Measurements from ENCODE around the gene SNX24. TPM values are rescaled to one million over a fixed set of nuclear protein-coding genes. Genes with fewer than 3 reads are reported as not detected.
"Not testable (repeated sequence)": the region's sequence is repeated elsewhere in the genome, so short reads cannot be mapped to it uniquely, and the experiment has no call there.

SNX24 gene
- total RNA-seq, 1 donor from 2014 or later: 16.2 TPM

- no peak for DNase-seq (ENCODE audit: extremely low read depth, low read depth, low spot score)
Measured at GRCh38 chr5:122957457-122957856, 112.0 kb downstream of the SNX24 start.

GRCh38 chr5:122959740-122960445, 114.5 kb downstream of the SNX24 start:
- no peak for DNase-seq (ENCODE audit: extremely low read depth, low read depth, low spot score)

DNA sequence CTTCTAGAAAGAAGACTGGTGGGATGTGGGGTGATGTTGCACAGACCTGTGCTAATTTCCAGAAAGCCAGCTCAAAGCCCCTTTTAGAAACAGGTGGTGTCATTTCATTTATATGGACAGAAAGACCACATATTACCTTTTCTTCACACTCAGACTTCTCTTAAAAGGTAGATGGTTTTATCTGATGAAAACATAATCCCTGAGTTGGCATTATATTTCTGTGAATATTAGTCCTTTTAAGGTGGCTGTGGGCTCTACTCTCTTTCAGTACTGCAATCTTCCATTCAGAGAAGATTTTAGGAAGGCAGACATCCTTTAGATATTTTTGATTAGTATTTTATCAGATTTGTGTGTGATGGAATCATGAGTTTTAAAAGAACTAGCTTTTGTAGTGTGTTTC, 117.9 kb downstream of the SNX24 start:
- no peak for DNase-seq (ENCODE audit: extremely low read depth, low read depth, low spot score)

DNA sequence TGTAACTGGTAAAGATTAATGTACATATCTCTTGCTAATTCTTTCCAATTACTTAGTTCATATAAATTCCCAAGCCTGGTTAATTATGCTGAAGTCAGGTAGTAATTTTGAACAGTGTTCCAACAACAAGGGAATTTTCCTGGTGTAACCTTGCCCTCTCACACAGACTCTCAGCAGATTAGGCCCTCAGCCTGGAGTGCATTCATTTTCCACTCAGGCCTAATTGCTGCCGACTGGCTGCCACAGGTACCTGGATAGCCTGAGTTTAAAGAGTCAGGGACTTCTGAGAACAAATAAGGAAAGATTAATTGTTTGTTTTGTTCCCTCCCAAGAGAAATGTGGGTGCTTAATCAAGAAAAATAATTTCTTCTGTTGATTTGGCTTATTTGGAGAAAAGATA, 119.7 kb downstream of the SNX24 start:
- DNase-seq (ENCODE audit: extremely low read depth, low read depth, low spot score): no peak

DNA sequence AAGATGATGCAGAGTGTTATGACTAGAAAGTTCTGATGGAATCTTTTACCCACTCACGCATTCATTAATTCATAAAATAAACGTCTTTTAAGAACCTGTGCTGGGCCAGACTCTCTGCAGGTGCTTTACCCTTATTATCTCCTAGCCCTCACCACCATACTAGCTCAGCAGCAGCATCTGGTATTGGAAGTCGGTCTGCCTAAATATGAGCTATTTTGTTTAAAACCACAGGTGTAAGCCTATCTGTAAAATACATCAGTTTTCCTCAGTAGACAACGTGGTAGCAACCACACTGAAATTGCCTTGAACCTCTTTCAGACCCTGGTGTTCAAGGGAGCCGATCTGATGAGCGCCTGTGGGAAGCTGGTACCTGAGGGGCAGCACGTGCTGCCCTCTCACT, 121.7 kb downstream of the SNX24 start:
- no peak for DNase-seq (ENCODE audit: extremely low read depth, low read depth, low spot score)

- no peak for DNase-seq (ENCODE audit: extremely low read depth, low read depth, low spot score)
Measured at GRCh38 chr5:122967625-122968024, 122.2 kb downstream of the SNX24 start.

GRCh38 chr5:122968056-122968455, 122.6 kb downstream of the SNX24 start:
- DNase-seq (ENCODE audit: extremely low read depth, low read depth, low spot score): not testable (repeated sequence)

DNA sequence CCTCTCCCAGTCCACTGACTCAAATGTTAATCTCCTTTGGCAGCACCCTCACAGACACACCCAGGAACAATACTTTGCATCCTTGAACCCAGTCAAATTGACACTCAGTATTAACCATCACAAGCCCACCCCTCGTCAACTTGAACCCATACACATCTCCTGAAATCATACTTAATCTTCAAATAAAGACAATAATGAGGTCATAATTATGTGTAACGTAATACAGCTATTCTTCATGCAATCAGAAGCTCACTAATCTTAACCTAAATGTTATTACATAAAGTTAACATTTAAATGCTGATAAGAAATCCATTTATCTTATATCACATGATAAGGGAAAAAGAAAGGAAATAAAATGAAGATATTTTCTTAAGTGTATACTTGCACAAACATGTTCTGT, 125.9 kb downstream of the SNX24 start:
- no peak for DNase-seq (ENCODE audit: extremely low read depth, low read depth, low spot score)

- DNase-seq (ENCODE audit: extremely low read depth, low read depth, low spot score): no peak
Measured at GRCh38 chr5:122972877-122973276, 127.5 kb downstream of the SNX24 start.

DNA sequence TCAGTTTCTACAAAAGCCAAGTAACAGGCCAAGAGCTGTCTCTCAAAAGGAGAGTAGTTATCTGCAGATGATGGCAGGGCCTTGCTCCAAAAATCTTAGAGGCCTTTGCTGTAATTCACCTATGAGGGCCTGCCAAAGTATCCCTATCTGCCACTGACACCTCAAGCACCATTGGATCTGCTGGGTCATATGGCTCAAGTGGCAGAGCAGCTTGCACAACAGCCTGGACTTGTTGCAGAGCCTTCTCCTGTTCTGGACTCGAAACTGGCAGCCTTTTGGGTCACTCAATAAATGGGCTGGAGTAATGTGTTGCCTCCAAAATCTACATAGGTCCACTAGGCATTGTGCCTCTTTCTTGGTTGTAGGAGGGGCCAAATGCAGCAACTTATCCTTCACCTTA, 128.3 kb downstream of the SNX24 start:
- DNase-seq (ENCODE audit: extremely low read depth, low read depth, low spot score): not testable (repeated sequence)

DNA sequence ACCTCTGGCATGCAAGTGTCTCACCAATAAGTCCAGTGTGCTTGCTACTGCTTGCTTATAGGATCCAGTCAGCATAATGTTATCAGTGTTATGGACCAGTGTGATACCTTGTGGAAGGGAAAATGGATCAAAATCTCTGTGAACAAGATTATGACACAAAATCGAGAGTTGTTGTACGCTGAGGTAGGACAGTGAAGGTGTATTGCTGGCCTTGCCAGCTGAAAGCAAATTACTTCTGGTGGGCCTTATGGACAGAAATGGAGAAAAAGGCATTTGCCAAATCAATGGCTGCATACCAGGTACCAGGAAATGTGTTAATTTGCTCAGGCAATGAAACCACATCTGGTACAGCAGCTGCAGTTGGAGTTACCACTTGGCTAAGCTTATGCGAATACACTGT, 128.8 kb downstream of the SNX24 start:
- not testable (repeated sequence) for DNase-seq (ENCODE audit: extremely low read depth, low read depth, low spot score)

GRCh38 chr5:122977319-122977718, 131.9 kb downstream of the SNX24 start:
- no peak for DNase-seq (ENCODE audit: extremely low read depth, low read depth, low spot score)

- DNase-seq (ENCODE audit: extremely low read depth, low read depth, low spot score): no peak
Measured at GRCh38 chr5:122978068-122978467, 132.7 kb downstream of the SNX24 start.

DNA sequence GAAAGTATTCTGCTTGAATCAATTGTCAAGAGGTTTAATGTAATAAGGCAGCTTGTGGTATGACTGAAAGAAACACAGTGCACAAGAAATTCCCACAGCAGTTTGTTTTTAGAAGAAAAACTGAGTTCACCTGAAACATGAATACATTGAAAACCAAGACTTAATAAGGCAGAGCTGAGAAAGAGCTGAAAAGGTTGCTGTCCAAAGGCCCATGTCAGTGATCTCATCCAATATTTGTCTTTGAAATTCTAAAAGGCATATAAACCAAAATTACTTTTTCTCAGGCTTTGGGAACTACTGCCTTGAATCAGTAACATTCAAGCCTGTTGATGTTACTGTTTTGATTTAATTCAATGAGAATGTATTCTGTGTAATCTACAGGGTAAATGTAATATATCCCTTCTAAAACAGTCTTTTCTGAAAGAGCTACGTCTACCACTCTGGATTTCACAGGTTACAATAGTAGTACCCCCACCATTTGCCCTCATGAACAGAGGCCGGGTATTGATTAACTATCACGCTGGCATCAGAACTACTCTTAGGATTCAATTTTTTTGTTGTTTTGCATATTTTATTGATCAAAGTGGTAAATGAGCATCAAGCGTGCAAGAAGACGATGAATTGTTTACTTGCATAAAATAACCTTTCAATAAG, 133.4 kb downstream of the SNX24 start:
- no peak for DNase-seq (ENCODE audit: extremely low read depth, low read depth, low spot score)

DNA sequence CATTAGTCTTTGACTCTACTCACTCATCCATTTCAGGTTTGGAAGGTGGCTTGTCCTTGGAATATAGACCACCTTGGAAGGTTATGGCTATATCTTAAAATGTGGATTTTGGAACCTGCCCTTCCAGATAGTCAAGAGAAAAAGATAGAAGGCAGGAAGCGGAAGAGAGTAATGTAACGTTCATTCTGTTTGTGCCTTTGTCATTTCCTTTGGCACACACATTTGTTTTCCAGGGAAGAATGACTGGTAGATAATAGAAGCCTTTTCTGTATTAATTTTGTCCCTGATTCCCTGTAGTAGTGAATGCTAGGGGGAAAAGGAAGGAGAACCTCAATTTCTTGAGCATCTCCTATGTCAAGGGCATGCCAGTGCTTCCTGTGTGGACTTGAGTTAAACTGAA, 136.4 kb downstream of the SNX24 start:
- DNase-seq (ENCODE audit: extremely low read depth, low read depth, low spot score): no peak

DNA sequence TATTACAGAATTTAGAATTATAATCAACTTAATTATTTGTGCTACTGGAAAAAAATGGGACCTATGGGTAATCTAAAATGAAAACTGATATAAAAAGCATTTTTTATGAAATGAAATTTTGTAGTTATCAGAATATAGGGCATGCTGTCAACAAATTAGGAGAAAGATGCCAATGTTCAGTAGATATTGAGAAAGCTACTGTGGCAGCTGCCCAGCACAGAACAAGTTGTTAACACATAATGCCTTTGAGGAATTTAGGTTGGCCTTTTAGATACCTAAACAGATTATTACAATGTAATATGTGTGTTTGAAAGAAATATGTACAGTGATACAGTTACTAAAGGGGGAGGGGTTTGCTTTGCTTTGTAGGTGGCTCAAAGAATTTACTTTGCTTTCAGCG, 137.0 kb downstream of the SNX24 start:
- no peak for DNase-seq (ENCODE audit: extremely low read depth, low read depth, low spot score)

DNA sequence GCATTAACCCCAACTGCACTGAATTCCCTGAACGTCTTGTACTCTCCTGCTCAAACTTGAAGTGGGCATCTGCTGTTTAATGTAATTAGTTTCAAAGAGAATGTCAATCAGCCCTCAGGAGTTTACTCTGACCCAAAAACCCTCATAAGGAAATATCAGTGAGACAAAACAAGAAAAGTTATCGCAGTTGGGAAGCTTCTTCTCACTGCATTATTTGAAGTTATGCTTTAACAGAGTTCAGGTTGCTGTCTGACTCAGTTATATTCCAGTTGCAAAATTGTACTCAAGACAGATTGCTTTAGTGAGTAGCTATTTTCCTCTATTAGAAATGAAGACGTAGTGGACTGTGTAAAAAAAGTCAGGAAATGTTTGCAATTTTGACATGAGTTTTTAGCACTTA, 139.0 kb downstream of the SNX24 start:
- no peak for DNase-seq (ENCODE audit: extremely low read depth, low read depth, low spot score)

- DNase-seq (ENCODE audit: extremely low read depth, low read depth, low spot score): no peak
Measured at GRCh38 chr5:122985006-122985700, 139.7 kb downstream of the SNX24 start.

DNA sequence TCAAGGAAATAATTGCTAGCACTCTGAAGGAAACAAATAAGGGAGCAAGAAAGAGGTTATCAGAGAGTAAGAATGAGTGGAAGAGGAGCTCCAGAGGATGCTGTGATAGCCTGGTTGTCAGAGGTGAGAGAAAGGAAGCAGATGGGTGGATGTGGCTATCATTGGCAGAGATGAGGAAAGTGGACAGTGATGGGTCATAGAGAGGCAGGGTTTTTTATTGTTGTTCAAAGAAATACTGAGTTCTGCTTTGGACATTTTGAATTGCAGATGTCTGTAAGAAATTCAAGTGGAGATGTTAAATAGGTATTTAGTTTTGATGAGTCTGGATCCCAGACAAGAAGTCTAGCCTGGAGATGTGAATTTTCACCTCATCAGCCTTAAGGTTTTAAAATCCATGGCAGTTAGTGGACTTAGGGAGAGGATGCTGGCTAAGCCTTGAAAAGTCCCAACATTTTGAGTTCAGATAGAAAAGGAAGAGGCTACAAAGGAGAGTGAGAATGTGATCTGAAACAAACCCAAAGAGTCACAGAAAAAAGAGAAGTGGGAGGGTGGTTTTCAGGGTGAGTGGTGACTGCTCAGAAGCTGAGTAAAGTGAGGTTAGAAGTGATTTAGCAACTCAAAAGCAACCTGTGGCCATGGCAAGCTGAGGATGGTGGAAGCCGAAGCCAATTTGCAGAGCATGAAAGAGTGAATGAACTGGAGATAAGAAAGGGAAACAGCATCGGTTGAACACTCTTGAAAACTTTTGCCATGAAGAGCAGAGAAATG, 140.7 kb downstream of the SNX24 start:
- DNase-seq (ENCODE audit: extremely low read depth, low read depth, low spot score): no peak

GRCh38 chr5:122996091-122996490, 150.7 kb downstream of the SNX24 start:
- DNase-seq (ENCODE audit: extremely low read depth, low read depth, low spot score): no peak

DNA sequence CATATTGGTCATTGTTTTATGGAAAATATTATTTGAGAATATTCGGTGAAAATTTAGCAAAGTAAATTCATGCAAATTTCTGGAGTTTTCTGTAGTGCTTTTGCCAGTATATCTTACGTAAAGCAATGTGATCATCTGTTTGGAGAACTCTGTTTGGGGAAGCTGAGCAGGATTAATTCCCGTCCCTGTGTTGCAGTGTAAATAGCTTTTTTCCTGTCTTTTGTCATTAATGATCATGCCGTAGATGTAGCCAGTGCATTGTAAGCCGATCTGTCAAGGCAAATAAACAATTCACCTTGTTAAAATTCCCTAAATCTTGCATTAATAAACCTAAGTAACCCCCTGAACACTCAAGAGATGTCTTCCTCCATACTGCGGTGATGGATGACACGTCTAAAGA, 151.9 kb downstream of the SNX24 start:
- DNase-seq (ENCODE audit: extremely low read depth, low read depth, low spot score): no peak

All from glomerular endothelial cell (primary cell).